Measurements from ENCODE around the gene SLC13A4.
"Not testable (repeated sequence)": the region's sequence is repeated elsewhere in the genome, so short reads cannot be mapped to it uniquely, and the experiment has no call there.

Gene SLC13A4

GRCh38 chr7:135718219-135718618 lies 9.8 kb downstream of the SLC13A4 start:
- DNase-seq (ENCODE audit: low spot score): no peak

GRCh38 chr7:135717693-135718092 lies 10.3 kb downstream of the SLC13A4 start:
- DNase-seq (ENCODE audit: low spot score): no peak

- DNase-seq (ENCODE audit: low spot score): peak; percentile 7
Measured at GRCh38 chr7:135716677-135717238, 11.2 kb downstream of the SLC13A4 start.

GRCh38 chr7:135715673-135716072 lies 12.3 kb downstream of the SLC13A4 start:
- DNase-seq (ENCODE audit: low spot score): no peak

GRCh38 chr7:135715055-135715522 lies 12.9 kb downstream of the SLC13A4 start:
- no peak for DNase-seq (ENCODE audit: low spot score)

- DNase-seq (ENCODE audit: low spot score): no peak
Measured at GRCh38 chr7:135714534-135715009, 13.4 kb downstream of the SLC13A4 start.

GRCh38 chr7:135713836-135714470 lies 14.0 kb downstream of the SLC13A4 start:
- no peak for DNase-seq (ENCODE audit: low spot score)

GRCh38 chr7:135712796-135713195 lies 15.2 kb downstream of the SLC13A4 start:
- DNase-seq (ENCODE audit: low spot score): no peak

- DNase-seq (ENCODE audit: low spot score): no peak
Measured at GRCh38 chr7:135712182-135712782, 15.7 kb downstream of the SLC13A4 start.

- no peak for DNase-seq (ENCODE audit: low spot score)
Measured at GRCh38 chr7:135711139-135711469, 16.9 kb downstream of the SLC13A4 start.

- no peak for DNase-seq (ENCODE audit: low spot score)
Measured at GRCh38 chr7:135710417-135711138, 17.4 kb downstream of the SLC13A4 start.

- DNase-seq (ENCODE audit: low spot score): no peak
Measured at GRCh38 chr7:135709508-135709907, 18.5 kb downstream of the SLC13A4 start.

- DNase-seq (ENCODE audit: low spot score): no peak
Measured at GRCh38 chr7:135708041-135708440, 19.9 kb downstream of the SLC13A4 start.

GRCh38 chr7:135707570-135707966 lies 20.4 kb downstream of the SLC13A4 start:
- no peak for DNase-seq (ENCODE audit: low spot score)

- no peak for DNase-seq (ENCODE audit: low spot score)
Measured at GRCh38 chr7:135706858-135707569, 21.0 kb downstream of the SLC13A4 start.

GRCh38 chr7:135706038-135706742 lies 21.8 kb downstream of the SLC13A4 start:
- no peak for DNase-seq (ENCODE audit: low spot score)

- DNase-seq (ENCODE audit: low spot score): no peak
Measured at GRCh38 chr7:135704698-135705097, 23.3 kb downstream of the SLC13A4 start.

GRCh38 chr7:135704074-135704473 lies 23.9 kb downstream of the SLC13A4 start:
- DNase-seq (ENCODE audit: low spot score): no peak

- no peak for DNase-seq (ENCODE audit: low spot score)
Measured at GRCh38 chr7:135697276-135698049, 30.5 kb downstream of the SLC13A4 start.

GRCh38 chr7:135693558-135693957 lies 34.4 kb downstream of the SLC13A4 start:
- DNase-seq (ENCODE audit: low spot score): no peak

GRCh38 chr7:135692606-135693005 lies 35.4 kb downstream of the SLC13A4 start:
- not testable (repeated sequence) for DNase-seq (ENCODE audit: low spot score)
